ENCODE results near the gene CTDSPL2. TPM values are rescaled to one million over a fixed set of nuclear protein-coding genes. Genes with fewer than 3 reads are reported as not detected.
"Not testable (repeated sequence)": the region's sequence is repeated elsewhere in the genome, so short reads cannot be mapped to it uniquely, and the experiment has no call there.

Gene CTDSPL2
- total RNA-seq, 1 donor from 2014 or later: 85.7 TPM

DNA sequence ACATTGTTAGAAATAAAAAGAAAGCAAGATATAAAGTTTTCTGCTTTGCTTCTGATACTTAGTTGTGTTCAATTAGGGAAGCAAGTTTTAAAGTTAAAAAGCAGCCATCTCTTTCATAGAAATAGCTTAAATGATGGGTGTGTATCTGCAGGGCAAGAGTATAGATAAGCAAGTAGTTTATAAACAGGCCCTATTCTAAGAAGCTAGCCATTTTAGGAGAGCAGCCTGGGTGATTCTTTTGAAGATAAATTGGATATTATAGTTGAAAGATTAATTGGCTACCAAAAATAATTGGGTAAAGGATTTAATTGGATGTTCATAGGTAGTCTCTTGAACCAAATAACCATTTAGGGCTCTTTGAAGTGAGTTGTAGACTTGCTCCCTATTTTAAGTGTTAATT, 115.2 kb downstream of the CTDSPL2 start:
- no peak overlapping the region for H3K4me3 Mint-ChIP-seq
- H3K36me3 Mint-ChIP-seq (ENCODE audit: low read depth): peaks cover 15% of the 10 kb centered on the region
- H3K4me1 Mint-ChIP-seq: peaks cover 36% of the 10 kb centered on the region
- TF ChIP-seq, protein P1, sequence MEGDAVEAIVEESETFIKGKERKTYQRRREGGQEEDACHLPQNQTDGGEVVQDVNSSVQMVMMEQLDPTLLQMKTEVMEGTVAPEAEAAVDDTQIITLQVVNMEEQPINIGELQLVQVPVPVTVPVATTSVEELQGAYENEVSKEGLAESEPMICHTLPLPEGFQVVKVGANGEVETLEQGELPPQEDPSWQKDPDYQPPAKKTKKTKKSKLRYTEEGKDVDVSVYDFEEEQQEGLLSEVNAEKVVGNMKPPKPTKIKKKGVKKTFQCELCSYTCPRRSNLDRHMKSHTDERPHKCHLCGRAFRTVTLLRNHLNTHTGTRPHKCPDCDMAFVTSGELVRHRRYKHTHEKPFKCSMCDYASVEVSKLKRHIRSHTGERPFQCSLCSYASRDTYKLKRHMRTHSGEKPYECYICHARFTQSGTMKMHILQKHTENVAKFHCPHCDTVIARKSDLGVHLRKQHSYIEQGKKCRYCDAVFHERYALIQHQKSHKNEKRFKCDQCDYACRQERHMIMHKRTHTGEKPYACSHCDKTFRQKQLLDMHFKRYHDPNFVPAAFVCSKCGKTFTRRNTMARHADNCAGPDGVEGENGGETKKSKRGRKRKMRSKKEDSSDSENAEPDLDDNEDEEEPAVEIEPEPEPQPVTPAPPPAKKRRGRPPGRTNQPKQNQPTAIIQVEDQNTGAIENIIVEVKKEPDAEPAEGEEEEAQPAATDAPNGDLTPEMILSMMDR (conservative IDR thresholded peaks at IDR 0.05): no peak
- H3K9me3 Mint-ChIP-seq: no peaks in the 10 kb centered on the region
- H3K27me3 Mint-ChIP-seq (ENCODE audit: low read depth): no peaks in the 10 kb centered on the region
- DNase-seq (ENCODE audit: low read depth, low spot score): no peak
- no peak overlapping the region for H3K27ac Mint-ChIP-seq (ENCODE audit: unreplicated experiment)

DNA sequence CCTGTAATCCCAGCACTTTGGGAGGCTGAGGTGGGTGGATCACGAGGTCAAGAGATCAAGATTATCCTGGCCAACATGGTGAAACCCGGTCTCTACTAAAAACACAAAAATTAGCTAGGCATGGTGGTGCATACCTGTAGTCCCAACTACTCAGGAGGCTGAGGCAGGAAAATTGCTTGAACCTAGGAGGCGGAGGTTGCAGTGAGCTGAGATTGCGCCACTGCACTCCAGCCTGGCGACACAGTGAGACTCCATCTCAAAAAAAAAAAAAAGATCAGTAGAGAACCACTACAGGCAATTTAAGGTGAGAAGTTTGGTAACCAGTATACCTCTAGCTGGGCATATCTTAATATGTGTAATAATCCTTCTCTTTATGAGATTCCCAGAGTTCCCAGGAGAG, 117.3 kb downstream of the CTDSPL2 start:
- peaks cover 24% of the 10 kb centered on the region for H3K4me1 Mint-ChIP-seq
- H3K9me3 Mint-ChIP-seq; H3K27ac Mint-ChIP-seq (ENCODE audit: unreplicated experiment); H3K36me3 Mint-ChIP-seq (ENCODE audit: low read depth); H3K4me3 Mint-ChIP-seq; DNase-seq (ENCODE audit: low read depth, low spot score); H3K27me3 Mint-ChIP-seq (ENCODE audit: low read depth): not testable (repeated sequence)

DNA sequence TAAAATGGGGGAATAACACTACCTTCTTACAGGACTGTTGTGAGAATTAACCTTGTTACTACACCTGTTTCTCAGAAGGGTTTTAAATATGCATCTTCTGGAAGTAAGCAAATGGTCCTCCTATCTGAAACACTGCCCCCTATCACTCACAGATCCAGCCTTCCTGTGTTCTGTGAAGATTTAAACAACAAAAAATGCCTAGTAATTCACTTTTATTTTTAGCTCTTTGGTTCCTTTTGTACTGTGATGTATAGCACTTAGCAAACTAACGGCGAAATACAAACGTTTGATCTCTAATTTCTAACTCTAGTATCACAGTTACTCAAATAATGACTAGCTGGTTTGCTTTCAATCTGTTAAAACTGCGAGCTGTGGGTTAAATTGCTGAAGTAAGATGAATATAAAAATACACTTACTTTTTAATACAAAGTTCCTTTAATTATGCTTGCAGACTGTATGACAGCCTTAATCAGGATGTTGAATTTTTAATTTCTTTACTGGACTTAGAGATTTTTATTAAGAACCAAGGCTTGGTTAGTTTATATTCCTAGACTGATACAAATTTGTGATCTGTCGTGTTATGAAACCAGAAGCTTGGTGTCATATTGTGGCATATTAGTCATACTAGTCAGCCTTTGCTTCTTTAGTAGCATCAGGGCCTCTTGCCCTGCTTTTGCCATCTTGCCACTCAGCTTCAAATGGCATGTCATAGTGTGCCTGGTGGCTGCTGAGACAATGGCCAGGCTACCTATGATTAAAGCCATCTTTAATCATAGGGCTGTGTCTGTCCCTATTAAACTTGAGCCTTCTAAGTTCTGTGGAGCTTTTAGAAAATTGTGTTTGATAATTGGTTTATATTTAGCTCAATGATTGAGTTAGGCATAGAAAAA, 118.7 kb downstream of the CTDSPL2 start:
- H3K27ac Mint-ChIP-seq (ENCODE audit: unreplicated experiment): no peak overlapping the region
- H3K27me3 Mint-ChIP-seq (ENCODE audit: low read depth): no peaks in the 10 kb centered on the region
- no peak overlapping the region for H3K4me3 Mint-ChIP-seq
- peaks cover 17% of the 10 kb centered on the region for H3K4me1 Mint-ChIP-seq
- peaks cover 4% of the 10 kb centered on the region for H3K36me3 Mint-ChIP-seq (ENCODE audit: low read depth)
- no peaks in the 10 kb centered on the region for H3K9me3 Mint-ChIP-seq
- no peak for DNase-seq (ENCODE audit: low read depth, low spot score)
- TF ChIP-seq, protein P1 (conservative IDR thresholded peaks at IDR 0.05): peak; percentile 49

DNA sequence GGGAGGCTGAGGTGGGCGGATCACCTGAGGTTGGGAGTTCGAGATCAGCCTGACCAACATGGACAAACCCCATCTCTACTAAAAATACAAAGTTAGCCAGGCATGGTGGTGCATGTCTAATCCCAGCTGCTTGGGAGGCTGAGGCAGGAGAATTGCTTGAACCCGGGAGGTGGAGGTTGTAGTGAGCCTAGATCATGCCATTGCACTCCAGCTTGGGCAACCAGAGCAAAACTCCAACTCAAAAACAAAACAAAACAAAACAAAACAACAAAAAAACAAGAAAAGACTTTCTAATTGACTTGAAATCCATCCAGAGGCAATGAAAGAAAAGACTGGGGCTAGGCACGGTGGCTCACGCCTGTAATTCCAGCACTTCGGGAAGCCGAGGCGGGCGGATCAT, 121.7 kb downstream of the CTDSPL2 start:
- not testable (repeated sequence) for H3K4me1 Mint-ChIP-seq; H3K9me3 Mint-ChIP-seq; H3K4me3 Mint-ChIP-seq; H3K27me3 Mint-ChIP-seq (ENCODE audit: low read depth); DNase-seq (ENCODE audit: low read depth, low spot score); H3K36me3 Mint-ChIP-seq (ENCODE audit: low read depth); H3K27ac Mint-ChIP-seq (ENCODE audit: unreplicated experiment)

DNA sequence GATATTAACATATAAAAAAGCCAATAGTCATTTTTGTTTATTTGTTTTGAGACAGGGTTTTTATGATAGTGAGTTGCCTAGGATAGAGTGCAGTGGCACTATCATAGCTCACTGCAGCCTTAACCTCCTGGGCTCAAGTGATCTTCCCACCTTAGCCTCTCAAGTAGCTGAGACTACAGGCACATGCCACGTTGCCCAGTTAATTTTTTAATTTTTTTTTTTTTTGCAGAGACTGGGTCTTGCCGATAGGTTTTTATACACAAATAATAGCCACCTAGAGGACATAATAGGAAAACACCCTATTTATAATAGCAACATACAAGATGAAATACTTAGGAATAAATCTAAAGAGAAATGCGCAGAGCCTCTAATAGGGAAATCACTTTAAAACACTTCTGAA, 122.8 kb downstream of the CTDSPL2 start:
- no peaks in the 10 kb centered on the region for H3K27me3 Mint-ChIP-seq (ENCODE audit: low read depth)
- H3K9me3 Mint-ChIP-seq: no peaks in the 10 kb centered on the region
- H3K27ac Mint-ChIP-seq (ENCODE audit: unreplicated experiment): no peak overlapping the region
- no peak for DNase-seq (ENCODE audit: low read depth, low spot score)
- peaks cover 5% of the 10 kb centered on the region for H3K36me3 Mint-ChIP-seq (ENCODE audit: low read depth)
- H3K4me3 Mint-ChIP-seq: no peak overlapping the region
- TF ChIP-seq, protein P1 (conservative IDR thresholded peaks at IDR 0.05): peak; percentile 58
- H3K4me1 Mint-ChIP-seq: peaks cover 5% of the 10 kb centered on the region

DNA sequence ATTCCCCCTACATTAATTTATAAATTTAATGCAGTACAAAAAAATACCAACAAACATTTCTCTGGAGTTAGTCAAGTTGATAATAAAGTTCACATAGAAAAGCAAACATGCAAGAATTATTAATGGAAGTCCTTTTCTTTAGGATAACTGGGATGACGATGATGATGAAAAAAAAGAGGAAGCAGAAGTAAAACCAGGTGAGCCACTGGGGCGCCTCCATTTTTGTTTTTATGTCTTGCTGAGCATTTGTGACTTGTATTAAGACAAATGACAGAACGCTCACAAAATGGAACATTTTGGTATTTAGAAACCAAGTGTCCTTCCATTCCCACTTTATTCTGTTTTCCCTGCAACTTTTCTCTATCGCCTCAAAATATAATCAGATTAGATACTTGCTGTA, 123.3 kb downstream of the CTDSPL2 start:
- H3K27me3 Mint-ChIP-seq (ENCODE audit: low read depth): no peaks in the 10 kb centered on the region
- peaks cover 4% of the 10 kb centered on the region for H3K4me1 Mint-ChIP-seq
- no peak overlapping the region for H3K4me3 Mint-ChIP-seq
- H3K9me3 Mint-ChIP-seq: no peaks in the 10 kb centered on the region
- no peak for DNase-seq (ENCODE audit: low read depth, low spot score)
- TF ChIP-seq, protein P1 (conservative IDR thresholded peaks at IDR 0.05): no peak
- H3K27ac Mint-ChIP-seq (ENCODE audit: unreplicated experiment): no peak overlapping the region
- H3K36me3 Mint-ChIP-seq (ENCODE audit: low read depth): peaks cover 8% of the 10 kb centered on the region

Data from neural crest cell (in vitro differentiated cells).